ENCODE results near the gene OTOP3.

GRCh38 chr17:74972973-74973328 is 37.3 kb downstream of the OTOP3 start:
- TF ChIP-seq POLR2A (IDR thresholded peaks at IDR 0.05) (no peak), CTCF (IDR thresholded peaks at IDR 0.05) (no peak), POLR2AphosphoS5 (IDR thresholded peaks at IDR 0.05) (no peak), EP300 (IDR thresholded peaks at IDR 0.05) (no peak)
